ENCODE results near the gene GAB1.
A peak's percentile ranks its signal among the peaks of the same experiment; 100 is the strongest.

Gene GAB1

DNA sequence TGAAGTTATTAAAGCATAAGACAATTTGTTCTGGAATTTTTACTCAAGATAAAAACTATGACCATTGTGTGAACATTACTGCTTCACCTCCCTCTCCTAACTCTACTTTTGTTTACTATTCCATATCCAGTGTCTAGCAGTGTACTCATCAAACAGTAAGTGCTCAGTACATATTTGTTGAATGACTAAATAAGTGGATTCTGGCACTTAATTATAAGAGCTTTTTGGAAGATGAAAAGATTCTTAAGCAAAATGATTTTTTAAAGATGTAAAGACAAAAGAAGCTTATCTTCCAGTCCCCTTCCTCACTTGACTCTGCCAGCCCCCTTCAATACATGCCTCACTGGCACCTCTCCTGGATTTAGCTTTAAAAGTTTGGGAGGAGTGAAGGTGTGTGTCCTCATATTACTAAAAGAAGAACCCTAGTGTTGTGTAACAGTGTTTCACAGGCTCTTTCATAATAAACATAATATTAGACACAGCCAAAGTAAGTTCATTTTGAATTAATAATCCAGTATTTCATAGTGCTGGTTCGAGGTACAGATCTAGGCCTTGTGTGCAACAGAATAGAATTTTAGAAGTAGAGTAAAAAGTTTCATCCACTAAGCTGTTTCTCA is 53.0 kb downstream of the GAB1 start:
- peak; percentile 48 for DNase-seq (ENCODE audit: low spot score)

GRCh38 chr4:143390764-143391163 is 54.1 kb downstream of the GAB1 start:
- no peak for DNase-seq (ENCODE audit: low spot score)

DNA sequence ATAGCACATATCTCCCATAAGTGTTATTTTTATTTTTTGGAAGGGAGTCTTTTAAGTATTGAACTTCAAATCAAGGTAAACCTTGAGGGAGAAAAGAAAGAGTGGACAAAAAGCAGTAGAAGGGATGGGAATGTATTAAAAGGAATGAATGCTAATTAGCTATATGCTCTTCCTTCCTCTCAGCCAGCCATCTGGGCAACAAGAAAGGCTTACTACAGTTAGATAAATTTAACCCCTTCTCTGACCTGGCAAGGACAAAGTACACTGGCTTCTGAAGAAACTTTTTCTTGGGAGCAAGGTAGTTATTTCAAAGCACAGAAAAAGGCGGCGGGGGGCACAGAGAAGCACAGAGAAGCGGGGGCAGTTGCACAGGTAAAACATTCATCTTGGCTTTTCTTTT is 54.6 kb downstream of the GAB1 start:
- DNase-seq (ENCODE audit: low spot score): no peak

- peak; percentile 51 for DNase-seq (ENCODE audit: low spot score)
Measured at GRCh38 chr4:143391895-143392294, 55.2 kb downstream of the GAB1 start.

DNA sequence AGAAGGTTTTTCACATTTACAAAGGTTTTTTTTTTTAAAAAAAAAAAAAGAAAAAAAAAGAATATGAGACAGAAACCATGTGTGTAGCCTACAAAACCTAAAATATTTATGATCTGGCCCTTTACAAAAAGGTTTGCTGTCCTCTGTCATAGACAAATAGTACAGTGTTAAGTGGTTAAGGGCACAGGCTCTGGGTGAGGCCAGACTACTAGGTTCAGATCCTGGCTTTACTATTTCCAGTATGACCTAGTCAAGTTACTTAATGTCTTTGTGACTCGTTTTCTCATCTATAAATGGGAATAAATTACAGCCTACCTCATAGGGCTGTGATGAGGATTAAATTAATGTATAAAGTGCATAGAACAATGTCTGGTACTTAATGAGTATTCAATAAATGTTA is 56.5 kb downstream of the GAB1 start:
- no peak for DNase-seq (ENCODE audit: low spot score)

DNA sequence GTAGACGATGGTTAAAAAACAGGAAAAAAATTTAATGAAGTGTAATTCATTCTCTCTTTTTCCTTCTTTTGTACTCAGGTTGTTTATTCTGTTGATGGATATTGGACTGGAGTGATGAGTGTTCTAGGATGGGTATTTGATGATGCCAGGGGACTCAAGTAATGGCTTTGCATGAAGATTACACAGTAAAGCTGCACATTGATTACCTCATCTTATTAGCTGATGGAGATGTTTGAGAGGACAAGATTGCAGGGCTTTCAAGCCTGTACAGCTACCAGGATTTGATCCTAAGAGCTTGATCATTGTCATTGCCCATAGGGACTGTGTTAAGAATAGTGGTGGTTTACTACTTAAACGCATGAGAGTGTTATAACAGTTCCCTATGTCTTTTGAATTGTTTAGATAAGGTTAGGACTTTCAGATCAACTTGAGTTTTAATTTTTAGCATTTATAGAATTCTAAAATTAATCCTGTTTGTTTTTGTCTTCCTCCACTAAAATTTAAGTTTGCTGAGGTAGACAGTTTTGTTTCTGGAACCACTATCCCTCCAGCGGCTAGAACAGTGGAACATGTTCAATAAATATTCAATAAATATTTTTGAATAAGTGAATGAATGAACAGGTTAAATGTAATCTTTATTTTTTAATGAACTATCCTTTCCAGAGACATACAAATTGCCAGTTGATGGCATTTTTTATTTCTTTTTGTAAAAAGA is 58.2 kb downstream of the GAB1 start:
- no peak for DNase-seq (ENCODE audit: low spot score)

DNA sequence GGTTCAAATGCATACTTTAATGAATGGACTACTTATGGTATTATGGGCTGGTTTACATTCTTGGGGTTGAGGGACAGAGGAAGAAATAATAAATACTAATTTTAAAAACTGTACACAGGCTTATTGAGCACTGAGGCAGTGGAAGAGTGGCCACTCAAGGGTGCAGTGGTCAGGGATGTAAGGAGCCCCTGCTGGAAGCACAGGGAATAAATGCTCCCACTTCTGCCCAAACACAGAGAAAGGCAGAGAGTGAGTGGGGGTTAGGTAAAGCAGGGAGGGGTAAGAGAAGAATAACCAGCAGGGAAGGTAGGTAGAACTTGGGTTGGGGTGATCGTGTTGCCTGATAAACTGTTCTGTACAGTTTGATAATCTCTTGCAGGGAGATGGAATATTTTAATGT is 60.0 kb downstream of the GAB1 start:
- no peak for DNase-seq (ENCODE audit: low spot score)

DNA sequence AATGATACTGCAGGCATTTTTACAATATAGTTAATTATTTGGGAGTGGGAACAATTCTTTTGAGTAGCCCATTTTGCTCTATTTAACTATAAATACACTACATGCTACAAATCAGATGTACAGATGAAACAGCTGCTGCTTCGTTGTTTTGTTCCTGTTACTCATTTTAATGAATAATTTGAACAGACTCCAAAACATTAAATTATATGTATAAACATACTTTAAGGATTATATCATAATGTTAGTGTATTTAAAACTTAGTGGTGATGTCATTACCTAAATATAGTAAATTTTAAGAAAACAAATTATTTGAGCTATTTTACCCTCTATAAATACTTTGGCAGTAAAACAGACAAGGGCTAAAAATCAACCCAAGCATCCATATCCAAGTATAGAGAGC is 60.7 kb downstream of the GAB1 start:
- DNase-seq (ENCODE audit: low spot score): no peak

DNA sequence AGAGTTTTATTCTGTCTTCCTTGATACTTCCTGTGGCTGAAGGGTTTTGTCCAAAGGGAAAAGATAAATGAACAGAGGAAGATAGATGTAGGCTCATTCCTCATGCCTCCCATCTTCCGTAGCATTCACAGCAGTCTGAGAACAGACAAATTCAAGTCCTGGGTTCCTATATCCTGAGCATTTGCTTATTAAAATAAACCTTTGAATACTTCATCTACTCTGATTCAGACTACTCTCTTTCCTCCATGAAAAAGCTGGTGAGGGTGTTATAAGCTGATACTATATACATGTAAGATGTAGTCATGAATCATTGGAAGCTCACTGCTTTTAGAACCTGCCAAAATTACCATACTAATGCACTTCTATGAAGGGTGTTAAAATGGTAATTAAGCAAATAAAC is 61.2 kb downstream of the GAB1 start:
- DNase-seq (ENCODE audit: low spot score): no peak

DNA sequence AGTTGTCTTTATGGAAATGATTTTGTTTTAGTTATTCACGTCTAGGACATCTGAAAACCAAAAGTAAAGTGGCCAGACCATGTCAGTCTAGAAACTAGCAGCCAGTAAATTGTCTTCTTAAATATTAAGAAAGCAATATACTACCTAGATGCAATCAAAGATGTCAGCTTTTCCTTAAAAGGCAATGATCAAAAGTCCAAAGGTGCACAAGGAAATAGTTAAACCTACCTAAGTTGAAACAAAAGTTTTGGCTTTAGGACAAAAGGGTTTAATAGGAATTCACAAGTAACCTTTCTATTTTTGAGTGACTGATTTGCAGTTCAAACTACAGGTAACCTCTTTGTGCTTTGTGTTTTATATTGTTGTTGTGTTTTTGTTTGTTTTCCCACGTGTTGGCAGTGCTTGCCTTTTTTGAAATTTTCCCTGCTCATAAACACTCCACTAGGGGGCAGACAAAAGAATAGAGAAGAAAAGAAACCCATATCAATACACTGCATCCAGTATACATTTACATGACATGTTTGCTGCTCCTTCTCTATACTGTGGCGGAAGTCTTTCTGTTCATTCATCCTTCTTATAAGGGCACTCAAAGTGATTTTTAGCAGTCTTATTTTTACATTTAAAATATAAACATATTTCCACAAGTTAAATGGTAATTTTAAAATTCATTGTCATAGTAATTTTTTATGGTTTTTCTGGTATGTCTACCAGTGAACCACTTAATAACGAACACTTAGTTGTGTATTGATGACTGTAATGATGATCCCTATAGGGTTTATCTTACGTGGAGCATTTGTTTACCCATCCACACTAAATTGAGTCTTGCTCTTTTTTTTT is 62.7 kb downstream of the GAB1 start:
- DNase-seq (ENCODE audit: low spot score): peak; percentile 38

GRCh38 chr4:143400082-143400481 is 63.4 kb downstream of the GAB1 start:
- no peak for DNase-seq (ENCODE audit: low spot score)

DNA sequence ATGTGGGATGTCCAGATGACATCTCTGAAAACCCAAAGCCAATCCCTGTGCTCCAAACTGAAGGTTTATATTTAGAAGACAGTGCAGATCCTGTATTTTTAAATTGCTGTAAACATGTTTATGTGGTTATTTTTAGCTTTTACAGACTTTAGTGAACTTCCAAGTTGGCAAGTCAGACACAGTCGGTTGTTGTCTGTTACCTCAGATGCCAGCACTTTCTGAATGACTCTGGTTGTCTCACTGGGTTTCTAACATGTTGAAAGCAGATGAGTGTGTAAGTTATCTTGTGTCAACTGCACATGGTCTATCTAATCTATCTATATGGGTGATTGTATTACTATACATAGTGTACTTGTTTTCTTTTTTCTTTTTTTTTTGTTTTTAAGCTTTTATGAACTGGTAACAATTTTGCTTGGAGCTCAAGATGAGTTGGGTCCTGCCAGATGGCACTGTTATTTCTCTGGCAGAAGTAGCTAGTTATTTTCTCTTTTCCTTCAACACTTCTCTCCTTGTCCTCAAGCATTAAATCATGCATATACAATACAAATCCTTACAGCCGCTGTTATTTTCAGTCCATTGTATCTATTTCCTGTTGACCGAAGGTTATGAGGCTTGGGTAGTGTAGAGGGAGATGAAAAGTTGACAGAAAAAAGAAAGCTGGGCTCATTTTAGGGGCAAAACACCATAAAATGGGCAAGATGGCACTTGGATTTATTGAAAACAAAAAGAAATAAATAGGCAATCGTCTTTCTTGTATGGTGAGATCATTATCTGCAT is 66.3 kb downstream of the GAB1 start:
- no peak for DNase-seq (ENCODE audit: low spot score)

- DNase-seq (ENCODE audit: low spot score): no peak
Measured at GRCh38 chr4:143403553-143403820, 66.8 kb downstream of the GAB1 start.

DNA sequence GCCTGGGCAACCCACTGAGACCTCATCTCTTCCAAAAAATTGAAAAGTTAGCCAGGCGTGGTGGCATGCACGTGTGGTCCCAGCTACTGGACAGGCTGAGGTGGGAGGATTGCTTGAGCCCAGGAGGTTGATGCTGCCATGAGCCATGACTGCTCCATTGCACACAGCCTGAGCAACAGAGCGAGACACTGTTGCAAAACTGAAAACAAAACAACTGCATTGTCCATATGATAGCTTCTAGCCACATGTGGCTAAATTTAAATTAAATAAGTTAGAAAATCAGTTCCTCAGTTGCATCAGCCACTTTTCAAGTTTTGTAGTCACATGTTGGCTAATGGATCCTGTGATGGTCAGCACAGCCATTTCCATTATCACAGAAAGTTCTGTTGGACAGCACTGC is 67.9 kb downstream of the GAB1 start:
- DNase-seq (ENCODE audit: low spot score): no peak

GRCh38 chr4:143405075-143405730 is 68.5 kb downstream of the GAB1 start:
- DNase-seq (ENCODE audit: low spot score): no peak

DNA sequence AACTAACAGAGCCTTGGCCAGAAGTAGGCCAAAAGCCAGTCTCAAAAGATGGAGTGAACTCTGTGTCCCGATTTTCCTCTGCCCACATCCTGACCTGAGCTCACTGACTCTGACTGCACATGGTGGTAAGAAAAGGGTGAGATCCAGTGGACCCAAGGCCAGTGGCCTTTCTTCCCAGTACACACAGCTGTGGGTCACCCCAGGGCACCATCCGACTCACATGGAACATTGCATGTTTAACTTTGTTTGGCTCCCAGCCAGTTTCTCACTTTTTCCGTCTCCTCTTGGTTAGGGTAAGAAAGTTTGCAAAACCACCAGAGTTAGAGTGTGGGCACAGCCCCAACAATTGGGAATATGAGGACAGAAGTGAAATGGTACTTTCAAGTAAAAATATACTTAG is 69.8 kb downstream of the GAB1 start:
- no peak for DNase-seq (ENCODE audit: low spot score)

- DNase-seq (ENCODE audit: low spot score): no peak
Measured at GRCh38 chr4:143407474-143407873, 70.8 kb downstream of the GAB1 start.

- DNase-seq (ENCODE audit: low spot score): no peak
Measured at GRCh38 chr4:143407888-143408287, 71.2 kb downstream of the GAB1 start.

DNA sequence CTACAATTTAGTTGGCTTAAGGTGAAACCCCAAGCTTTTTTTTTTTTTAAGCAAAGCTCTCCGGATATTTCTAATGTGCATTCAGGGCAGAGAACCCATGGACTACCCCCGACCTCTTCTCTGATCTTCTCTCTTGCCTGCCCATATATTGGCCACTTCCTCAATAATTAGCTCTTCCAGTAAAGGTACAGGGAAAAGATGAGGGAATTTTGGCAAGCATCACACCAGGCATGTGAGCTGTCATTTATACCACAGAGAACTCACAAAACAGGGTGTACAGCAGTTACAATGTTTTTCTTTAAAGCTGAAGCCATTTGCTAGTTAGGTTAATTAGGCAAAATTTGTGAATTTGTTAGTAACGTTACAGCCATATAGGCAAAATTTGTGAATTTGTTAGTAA is 73.3 kb downstream of the GAB1 start:
- no peak for DNase-seq (ENCODE audit: low spot score)

GRCh38 chr4:143411527-143412419 is 75.1 kb downstream of the GAB1 start:
- peak; percentile 18 for DNase-seq (ENCODE audit: low spot score)

DNA sequence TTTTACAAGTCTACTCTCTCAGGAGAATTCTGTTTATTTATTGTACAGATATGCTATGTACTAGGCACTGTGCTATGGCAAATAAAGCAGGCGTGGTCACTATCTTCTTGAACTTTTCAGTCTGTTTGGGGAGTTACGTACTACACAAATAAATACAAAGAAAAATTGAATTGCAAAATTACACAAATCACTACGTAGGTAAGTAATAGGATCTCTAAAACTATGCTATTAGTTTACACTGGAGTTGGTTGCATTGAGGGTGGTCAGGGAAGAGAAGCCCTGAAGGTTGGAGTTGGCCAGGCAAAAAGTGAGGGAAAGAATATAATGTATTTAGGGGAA is 75.7 kb downstream of the GAB1 start:
- no peak for DNase-seq (ENCODE audit: low spot score)

Measured in GM03348 (cell line).